MCF 10A (cell line): ENCODE data around the gene SLC25A4. TPM values are rescaled to one million over a fixed set of nuclear protein-coding genes. Genes with fewer than 3 reads are reported as not detected.

Source experiments
- BruUV-seq: library from RNA; stranded (reverse); fragments of 400-500 nt; replicated peaks from 2 replicates; lab custom pipeline; 2021; lab: Mats Ljungman, UMichigan
- CTCF ChIA-PET: fragments of 300-600 bp; sonication (Branson Sonifier 250); formaldehyde crosslinking; extraction: SDS; loops from one replicate; lab custom pipeline; 2021; ENCODE audit warnings: antibody characterized with exemption, inconsistent platforms; lab: Yijun Ruan, JAX
- POLR2A ChIA-PET: fragments of 300-600, 350-650 bp; sonication (Branson Sonifier 250); formaldehyde crosslinking; extraction: SDS; loops from one replicate; lab custom pipeline; 2020; ENCODE audit warnings: antibody characterized with exemption, inconsistent platforms; lab: Yijun Ruan, JAX
- DNase-seq: peaks from one replicate; pipeline ENCODE4 v3.0.0-alpha.2; 2018; ENCODE audit not compliant: unreplicated experiment
- H3K27ac Mint-ChIP-seq: one replicate; pipeline ENCODE4 v1.8.0; 2022; ENCODE audit warnings: mild to moderate bottlenecking, low read depth, mixed read lengths; ENCODE audit not compliant: unreplicated experiment
- H3K27me3 Mint-ChIP-seq: one replicate; pipeline ENCODE4 v1.8.0; 2022; ENCODE audit warnings: mixed read lengths; ENCODE audit not compliant: insufficient read depth, unreplicated experiment
- H3K36me3 Mint-ChIP-seq: one replicate; pipeline ENCODE4 v1.8.0; 2022; ENCODE audit warnings: mild to moderate bottlenecking, moderate library complexity, mixed read lengths; ENCODE audit not compliant: insufficient read depth, unreplicated experiment
- H3K4me1 Mint-ChIP-seq: one replicate; pipeline ENCODE4 v1.8.0; 2022; ENCODE audit warnings: mixed read lengths; ENCODE audit not compliant: insufficient read depth, unreplicated experiment
- H3K4me3 Mint-ChIP-seq: one replicate; pipeline ENCODE4 v1.8.0; 2022; ENCODE audit warnings: mild to moderate bottlenecking, moderate library complexity, mixed read lengths; ENCODE audit not compliant: unreplicated experiment
- H3K9me3 Mint-ChIP-seq: one replicate; pipeline ENCODE4 v1.8.0; 2022; ENCODE audit warnings: mixed read lengths; ENCODE audit not compliant: unreplicated experiment
- intact Hi-C: fragments of 100-400 bp; cut with micrococcal nuclease; formaldehyde crosslinking; loops from 2 replicates; pipeline ENCODE4 v1.14.1; 2022
- total RNA-seq: library from RNA; stranded (reverse); gene quantifications from 2 replicates; pipeline ENCODE4 v1.2.3, GENCODE V29; 2022
- TF ChIP-seq, protein P1 (sequence below): fragments of 200-600 bp; IDR thresholded peaks from one replicate; pipeline ENCODE4 v1.8.0; 2022; ENCODE audit warnings: antibody characterized with exemption, mild to moderate bottlenecking; ENCODE audit not compliant: unreplicated experiment

The SLC25A4 gene
- total RNA-seq, 1 experiment from 2014 or later, result 18.9 TPM

DNA sequence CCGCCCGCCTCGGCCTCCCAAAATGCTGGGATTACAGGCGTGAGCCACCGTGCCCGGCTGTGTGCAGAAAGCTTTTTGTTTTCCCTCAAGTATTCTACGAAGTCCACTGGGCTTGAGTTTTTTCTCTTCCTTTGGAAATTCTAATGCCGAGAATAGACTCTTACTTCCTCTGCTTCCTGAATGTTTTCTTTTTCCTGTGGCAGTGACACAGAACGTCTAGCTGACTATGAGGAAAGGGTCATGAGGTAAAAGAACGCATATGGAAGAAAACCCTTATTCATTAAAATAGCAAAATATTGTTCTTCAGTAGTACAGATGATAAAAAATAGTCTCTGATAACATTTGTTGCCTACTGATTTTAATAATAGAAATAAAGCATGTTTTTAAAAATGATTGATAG lies 4.9 kb upstream of the SLC25A4 start:
- intact Hi-C loops, result loop anchor here (10.0 kb wide), 1 partner anchor 873 kb away; no protein-coding TSS in a partner anchor
- Mint-ChIP-seq H3K4me3 (no peak overlapping the region), H3K9me3 (no peaks in the 10 kb centered on the region), H3K27me3 (no peaks in the 10 kb centered on the region), H3K36me3 (no peaks in the 10 kb centered on the region), H3K4me1 (no peaks in the 10 kb centered on the region), H3K27ac (no peak overlapping the region)
- no TSS peak for BruUV-seq
- TF ChIP-seq, protein P1, sequence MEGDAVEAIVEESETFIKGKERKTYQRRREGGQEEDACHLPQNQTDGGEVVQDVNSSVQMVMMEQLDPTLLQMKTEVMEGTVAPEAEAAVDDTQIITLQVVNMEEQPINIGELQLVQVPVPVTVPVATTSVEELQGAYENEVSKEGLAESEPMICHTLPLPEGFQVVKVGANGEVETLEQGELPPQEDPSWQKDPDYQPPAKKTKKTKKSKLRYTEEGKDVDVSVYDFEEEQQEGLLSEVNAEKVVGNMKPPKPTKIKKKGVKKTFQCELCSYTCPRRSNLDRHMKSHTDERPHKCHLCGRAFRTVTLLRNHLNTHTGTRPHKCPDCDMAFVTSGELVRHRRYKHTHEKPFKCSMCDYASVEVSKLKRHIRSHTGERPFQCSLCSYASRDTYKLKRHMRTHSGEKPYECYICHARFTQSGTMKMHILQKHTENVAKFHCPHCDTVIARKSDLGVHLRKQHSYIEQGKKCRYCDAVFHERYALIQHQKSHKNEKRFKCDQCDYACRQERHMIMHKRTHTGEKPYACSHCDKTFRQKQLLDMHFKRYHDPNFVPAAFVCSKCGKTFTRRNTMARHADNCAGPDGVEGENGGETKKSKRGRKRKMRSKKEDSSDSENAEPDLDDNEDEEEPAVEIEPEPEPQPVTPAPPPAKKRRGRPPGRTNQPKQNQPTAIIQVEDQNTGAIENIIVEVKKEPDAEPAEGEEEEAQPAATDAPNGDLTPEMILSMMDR, result no peak
- DNase-seq, result no peak
- ChIA-PET CTCF (interaction anchor here (0.5 to 1.0 kb wide), 5 partner anchors 40 to 373 kb away, joined by 3 to 6 read pairs (median 3); no protein-coding TSS in a partner anchor), POLR2A (interaction anchor here (0.6 to 0.9 kb wide), 3 partner anchors 10 to 283 kb away, joined by 3 to 4 read pairs (median 3); no protein-coding TSS in a partner anchor)

DNA sequence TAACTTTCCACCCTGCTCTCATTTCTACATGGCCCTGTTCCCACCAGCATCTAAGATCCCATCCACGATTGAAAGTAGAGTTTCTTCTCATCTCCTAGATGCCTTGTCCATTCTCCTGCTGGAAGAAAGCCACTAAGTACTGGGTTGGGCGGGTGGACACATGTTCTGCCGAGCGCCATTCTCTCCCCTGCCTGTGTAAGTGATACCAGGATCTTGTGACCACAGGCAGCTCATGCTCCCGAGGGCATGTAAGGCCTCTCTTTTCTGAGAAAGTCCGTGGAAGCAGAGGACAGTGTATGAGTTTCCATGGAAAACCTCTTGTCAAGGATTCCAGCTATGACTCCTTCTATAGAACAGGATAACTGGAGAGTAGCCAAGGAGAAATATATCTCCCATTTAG lies 3.3 kb upstream of the SLC25A4 start:
- POLR2A ChIA-PET, result no interaction called here
- TF ChIP-seq, protein P1, result no peak
- no peak overlapping the region for H3K4me3 Mint-ChIP-seq
- CTCF ChIA-PET, result interaction anchor here (1.0 kb wide), 1 partner anchor 44 kb away, joined by 3 read pairs; no protein-coding TSS in a partner anchor
- no TSS peak for BruUV-seq
- no peak overlapping the region for H3K27ac Mint-ChIP-seq
- intact Hi-C loops, result loop anchor here (10.0 kb wide), 1 partner anchor 875 kb away; no protein-coding TSS in a partner anchor
- DNase-seq, result no peak
- no peaks in the 10 kb centered on the region for H3K9me3 Mint-ChIP-seq
- no peaks in the 10 kb centered on the region for H3K27me3 Mint-ChIP-seq
- peaks cover 6% of the 10 kb centered on the region for H3K4me1 Mint-ChIP-seq
- H3K36me3 Mint-ChIP-seq, result peaks cover under 1% of the 10 kb centered on the region

DNA sequence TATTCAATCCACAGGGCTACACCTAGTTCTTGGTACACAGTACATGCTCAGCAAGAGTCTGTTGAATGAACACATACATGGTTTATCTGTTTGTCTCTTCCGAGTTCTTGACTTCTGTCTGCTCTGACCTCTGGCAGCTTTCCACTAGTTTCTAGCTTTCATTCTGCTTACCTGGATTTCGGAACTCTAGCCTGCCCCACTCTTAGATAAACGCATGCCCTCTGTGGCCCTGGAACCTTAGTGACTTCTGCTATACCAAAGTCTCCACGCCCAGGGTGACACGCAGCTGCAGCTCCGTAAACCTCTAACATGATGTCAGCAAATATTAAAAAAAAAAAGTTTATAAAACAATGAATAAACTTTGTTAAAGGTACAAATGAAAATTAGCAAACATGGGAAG lies 1.3 kb upstream of the SLC25A4 start:
- no peaks in the 10 kb centered on the region for H3K9me3 Mint-ChIP-seq
- no peak overlapping the region for H3K27ac Mint-ChIP-seq
- peaks cover 6% of the 10 kb centered on the region for H3K4me1 Mint-ChIP-seq
- H3K27me3 Mint-ChIP-seq, result no peaks in the 10 kb centered on the region
- intact Hi-C loops, result no loop called here
- CTCF ChIA-PET, result interaction anchor here (0.7 to 1.2 kb wide), 2 partner anchors 41 to 137 kb away, joined by 3 read pairs; no protein-coding TSS in a partner anchor
- DNase-seq, result no peak
- POLR2A ChIA-PET, result interaction anchor here (0.6 to 1.4 kb wide), 4 partner anchors 9 to 333 kb away, joined by 3 to 4 read pairs (median 4); no protein-coding TSS in a partner anchor
- H3K4me3 Mint-ChIP-seq, result no peak overlapping the region
- H3K36me3 Mint-ChIP-seq, result peaks cover 17% of the 10 kb centered on the region
- TF ChIP-seq, protein P1, result no peak
- BruUV-seq, result no TSS peak

DNA sequence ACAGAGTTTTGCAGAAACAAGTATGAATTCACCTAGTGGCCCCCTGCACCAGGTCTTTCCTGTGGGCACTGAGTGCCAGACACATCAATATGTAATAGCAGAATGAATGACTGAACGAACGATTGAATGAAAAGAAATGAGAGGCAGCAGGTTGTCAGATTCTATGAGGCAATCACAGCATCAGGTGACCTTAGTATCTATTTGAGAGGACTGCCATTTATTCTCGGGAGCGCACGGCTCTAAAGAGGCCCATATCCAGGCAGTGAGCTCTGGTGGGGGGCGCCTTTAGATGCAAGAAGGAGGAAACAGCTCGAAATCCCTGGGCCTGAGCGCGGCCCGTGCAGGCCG lies 528 bp upstream of the SLC25A4 start:
- Mint-ChIP-seq H3K27me3 (no peaks in the 10 kb centered on the region), H3K9me3 (no peaks in the 10 kb centered on the region), H3K4me3 (peak overlapping the region; percentile 87), H3K36me3 (peaks cover 20% of the 10 kb centered on the region), H3K4me1 (peaks cover 6% of the 10 kb centered on the region), H3K27ac (no peak overlapping the region)
- TF ChIP-seq, protein P1, result no peak
- intact Hi-C loops, result no loop called here
- no TSS peak for BruUV-seq
- ChIA-PET CTCF (interaction anchor here (0.6 to 1.3 kb wide), 7 partner anchors 8 to 455 kb away, joined by 3 to 6 read pairs (median 4); no protein-coding TSS in a partner anchor), POLR2A (interaction anchor here (0.5 to 2.3 kb wide), 10 partner anchors 8 to 327 kb away, joined by 3 to 9 read pairs (median 4); partner anchors contain the start of gene ANKRD37)
- DNase-seq, result no peak
